NCI-H128 (cell line): Measurements from ENCODE around the gene IL5RA.

Experiments used
- DNase-seq: peaks from one replicate; lab custom pipeline; 2025; ENCODE audit not compliant: unreplicated experiment; lab: John Stamatoyannopoulos, UW

The IL5RA gene, protein sequence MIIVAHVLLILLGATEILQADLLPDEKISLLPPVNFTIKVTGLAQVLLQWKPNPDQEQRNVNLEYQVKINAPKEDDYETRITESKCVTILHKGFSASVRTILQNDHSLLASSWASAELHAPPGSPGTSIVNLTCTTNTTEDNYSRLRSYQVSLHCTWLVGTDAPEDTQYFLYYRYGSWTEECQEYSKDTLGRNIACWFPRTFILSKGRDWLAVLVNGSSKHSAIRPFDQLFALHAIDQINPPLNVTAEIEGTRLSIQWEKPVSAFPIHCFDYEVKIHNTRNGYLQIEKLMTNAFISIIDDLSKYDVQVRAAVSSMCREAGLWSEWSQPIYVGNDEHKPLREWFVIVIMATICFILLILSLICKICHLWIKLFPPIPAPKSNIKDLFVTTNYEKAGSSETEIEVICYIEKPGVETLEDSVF

DNA sequence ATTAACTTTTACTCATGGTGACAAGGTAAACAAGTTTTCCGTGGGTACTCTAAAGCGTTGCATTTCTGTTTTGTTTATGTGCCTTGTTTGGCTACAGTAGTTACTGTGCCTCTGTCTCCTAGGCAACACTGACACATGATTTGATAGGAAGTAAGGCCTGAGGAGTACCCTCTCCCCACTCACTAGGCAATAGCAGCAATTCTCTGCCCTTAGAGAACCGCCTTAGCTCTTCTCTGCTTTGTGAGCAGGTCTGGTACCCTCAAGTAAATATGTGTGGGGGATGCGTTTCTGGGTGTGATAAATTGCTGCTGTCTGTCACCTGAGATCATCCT is at the start of gene IL5RA:
IL5RA (minus strand) TSS at position 76 of the 332 bp plus-strand sequence. CDS start 5,390 bp downstream, outside the sequence.
- DNase-seq = peak; percentile 27

DNA sequence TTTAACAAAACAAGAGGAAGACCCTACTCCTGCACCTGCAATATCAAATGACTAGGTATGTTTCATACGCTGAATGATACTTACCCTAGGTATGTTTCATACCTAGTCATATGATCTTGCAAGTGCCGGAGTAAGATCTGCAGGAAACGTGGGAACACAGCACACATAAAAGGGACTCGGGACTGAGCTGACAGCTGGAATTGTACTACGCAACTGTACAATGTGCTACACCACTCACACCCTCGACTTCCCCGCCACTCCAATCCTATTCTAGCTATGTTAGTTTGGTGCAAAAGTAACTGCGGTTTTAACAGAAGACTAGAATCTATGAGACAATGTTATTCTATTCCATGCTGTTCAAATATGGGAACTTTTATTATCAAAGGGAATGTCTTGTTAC is 47.3 kb upstream of the IL5RA start:
- no peak for DNase-seq

DNA sequence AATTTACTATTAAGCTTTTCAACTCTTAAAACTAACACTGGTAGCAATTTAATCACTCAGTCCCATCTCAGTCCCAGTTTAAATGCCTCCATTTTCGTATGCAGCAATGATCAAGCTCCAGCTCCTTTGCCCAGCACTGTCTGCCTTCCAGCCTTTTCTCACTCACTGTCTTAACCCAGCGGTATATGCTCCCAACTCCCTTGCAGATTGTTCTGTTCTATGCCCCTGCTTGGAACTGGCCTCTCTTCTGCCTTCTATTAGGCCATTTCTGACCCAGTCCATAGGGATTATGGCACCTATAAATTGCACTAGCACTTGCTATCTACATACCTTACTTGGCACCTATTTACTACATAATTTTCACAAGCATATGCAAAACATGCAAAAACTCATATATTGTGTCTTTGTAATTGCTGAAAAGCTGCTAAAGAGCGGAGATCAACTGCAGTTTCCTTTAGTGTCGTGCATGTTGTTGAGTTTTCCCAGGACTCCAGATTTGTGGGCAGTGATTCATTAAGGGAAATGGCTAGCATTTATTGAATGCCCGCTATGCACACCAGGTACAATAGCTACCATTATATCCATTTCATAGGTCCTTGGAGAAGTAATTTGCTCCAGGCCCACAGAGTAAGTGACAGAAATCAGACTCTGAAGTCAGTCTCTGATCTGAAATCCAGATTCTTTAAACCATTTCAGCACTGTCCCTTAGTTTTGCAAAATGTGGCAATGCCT is 44.9 kb upstream of the IL5RA start:
- no peak for DNase-seq

DNA sequence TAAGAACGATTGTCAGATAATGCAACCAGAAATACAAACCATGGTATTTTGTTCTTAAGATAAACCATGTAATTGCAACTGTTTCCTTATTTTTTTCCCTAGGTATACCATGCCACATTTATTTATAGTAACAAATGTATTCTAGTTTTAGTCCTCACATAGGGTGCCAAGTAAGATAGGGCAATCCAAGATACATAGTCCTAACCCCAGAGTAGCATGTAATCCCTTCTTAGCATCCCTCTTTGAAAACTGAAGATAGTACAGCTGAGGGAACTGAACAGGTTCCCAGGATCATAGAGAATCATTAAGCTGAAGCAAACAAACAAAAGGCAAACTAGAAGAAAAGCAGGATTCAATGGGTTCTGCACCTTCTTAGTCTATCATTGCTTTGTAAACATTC is 41.3 kb upstream of the IL5RA start:
- DNase-seq = no peak

DNA sequence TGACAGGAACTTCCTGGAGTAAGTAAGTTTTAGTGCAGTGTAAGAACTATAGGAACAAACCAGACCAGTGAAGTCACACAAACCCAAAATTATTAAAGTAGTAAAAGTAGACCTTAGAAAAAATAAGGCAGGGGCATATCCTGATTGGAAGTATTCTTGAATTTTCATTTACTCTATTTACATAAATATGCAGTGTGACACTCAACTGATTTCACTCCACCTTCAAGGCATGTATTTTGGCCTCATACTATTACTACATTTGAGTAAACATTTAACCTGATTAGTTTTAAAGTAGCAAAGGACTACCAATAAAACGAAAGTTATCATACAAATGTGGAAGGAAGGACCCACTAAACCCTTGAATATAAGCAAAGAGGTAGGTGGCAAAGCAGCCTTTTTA is 39.4 kb upstream of the IL5RA start:
- DNase-seq = no peak

DNA sequence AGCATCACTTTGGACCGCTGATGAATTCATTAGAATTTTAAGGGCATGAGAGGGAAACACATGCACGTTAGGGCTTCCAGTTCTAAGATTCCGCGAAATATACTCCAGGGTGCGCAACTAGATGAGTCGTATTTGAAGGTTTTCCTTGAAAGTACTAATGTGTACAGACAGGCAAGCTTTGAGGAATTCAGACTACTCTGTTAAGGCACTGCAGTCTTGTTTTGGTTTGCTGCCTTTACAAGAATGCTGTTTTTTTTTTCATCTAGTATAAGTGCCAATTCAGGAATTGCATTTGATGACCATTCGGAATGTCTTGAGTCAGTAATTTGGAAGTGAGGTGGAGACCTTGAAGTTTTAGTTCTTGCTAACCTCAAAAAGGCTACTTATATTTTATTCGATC is 35.7 kb upstream of the IL5RA start:
- DNase-seq = no peak

DNA sequence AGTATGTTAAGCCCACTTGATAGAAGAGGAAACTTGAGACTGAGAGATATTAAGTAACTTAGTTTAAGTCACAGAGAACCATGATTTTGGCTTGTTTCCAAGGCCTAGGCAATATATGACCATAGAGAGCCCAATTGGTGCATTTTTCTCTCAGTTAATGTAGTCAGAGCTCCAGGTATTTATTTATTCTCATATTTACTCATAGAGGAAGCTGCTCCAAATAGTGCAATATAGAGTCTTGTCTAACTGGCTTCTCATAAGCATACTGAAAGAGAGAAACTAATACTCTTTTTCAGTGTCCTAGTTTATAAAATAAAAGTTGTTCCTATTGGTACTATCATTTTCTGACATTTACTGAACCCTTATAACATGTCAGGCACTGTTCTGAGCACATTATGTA is 31.8 kb upstream of the IL5RA start:
- no peak for DNase-seq

DNA sequence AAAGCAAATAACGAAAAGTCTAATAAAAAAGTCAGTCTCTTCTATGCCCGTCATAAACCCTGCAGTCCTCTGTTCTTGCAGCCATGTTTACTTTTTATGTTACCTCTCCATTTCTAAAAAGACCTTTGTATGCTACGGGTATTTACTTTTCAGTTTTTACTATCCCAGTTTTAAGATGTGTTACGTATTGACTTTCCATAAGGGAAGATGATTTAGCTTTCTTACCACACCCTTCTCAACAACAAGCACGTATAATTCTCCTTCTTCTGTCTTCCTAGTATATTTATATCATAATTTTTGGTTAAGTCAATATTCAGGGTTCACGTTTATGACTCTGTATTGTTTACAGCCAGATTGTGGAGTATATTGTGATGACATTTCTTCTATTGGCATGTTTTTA is 27.4 kb upstream of the IL5RA start:
- no peak for DNase-seq

DNA sequence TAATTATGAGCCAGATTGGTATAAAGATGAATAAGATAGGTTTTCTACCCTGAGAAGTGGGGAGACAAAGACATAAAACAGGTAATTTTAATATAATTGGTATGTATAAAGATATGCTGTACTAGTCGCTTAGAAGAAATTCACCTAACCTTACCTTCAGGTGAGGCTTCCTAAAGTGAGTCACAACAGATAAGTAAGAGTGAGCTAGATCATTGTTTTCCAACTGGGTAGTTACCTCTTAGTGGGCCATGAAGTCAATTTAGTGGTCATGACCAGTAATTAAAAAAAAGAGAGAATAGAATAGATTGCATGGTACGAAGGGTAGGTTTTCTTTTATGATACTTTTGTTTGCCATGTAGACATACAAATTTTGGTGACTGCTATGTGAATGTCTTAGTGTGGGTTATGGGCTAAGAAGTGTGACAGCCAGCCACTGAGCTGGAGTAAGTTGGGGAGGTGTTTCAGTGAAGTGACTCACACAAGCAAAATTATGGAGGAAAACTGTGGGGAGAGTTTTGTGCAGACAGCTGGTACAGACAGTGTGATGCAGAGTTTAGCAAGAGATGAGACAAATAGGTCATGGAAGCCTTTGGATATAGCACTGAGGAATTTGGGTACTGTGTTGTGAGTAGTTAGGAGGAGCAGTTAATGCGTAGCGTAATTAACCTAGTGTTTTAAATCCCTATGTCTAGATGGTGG is 24.7 kb upstream of the IL5RA start:
- no peak for DNase-seq

DNA sequence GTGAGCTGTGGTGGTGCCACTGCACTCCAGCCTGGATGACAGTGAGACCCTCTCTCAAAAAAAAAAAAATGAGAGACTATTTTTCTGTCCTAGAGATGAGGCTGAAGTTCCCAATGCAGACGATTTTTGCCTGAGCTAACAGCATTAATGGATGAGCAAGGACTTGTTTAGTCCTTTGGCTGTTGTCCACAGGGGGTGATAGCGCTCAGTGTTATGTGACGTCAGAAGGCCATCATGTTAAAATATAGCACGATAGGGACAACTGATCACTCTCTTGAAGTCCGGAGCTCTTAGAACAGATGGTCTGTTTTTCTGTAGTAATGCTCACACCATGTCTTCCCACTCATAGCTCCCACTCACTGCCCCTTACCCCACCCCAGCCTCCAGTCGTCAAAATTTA is 23.3 kb upstream of the IL5RA start:
- no peak for DNase-seq

DNA sequence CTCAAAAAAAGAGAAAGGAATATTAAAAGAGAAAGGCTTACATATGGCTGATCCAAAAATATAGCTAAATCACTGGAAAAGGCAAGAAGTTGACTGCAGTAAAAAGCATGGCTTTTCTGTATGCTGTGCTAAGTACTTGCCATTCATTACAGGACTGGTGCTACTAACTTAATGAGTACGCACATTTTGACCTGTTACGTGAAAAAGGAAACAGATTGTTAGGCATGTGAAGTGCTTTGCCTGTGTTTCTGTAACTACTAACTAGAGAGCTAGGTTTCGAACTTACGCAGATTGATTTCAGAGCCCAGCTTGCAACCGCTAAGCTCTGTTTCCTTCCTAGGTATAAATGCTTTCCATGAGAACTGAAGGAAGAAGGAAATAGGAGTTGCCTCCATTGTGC is 19.4 kb upstream of the IL5RA start:
- no peak for DNase-seq

DNA sequence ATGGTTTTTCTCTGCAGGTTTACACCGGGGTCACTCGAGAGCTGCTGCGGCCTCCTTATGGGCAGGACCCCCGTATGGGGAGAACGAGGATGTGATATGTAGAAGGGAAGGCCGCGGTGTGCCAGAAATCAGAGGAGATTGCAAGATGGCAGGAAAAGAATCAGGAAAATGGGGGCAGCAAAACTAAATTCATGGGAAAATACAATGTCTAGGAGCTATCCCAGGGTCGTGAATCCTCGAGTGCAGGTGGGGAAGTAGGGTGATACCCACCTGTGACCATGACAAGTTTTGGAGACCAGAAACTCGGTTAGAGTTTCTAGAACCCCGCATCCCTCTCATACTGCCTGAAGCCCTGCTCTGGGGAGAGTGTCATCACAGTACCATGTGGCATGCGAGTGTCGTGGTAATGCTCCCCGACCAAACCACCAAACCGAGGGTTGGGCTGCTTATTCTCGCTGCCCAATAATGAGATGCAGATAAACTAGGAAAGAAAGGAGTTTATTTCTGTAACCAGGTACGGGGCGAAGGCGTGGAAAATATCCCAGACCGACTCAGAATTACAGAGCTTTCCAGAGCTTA is 17.3 kb upstream of the IL5RA start:
- no peak for DNase-seq

DNA sequence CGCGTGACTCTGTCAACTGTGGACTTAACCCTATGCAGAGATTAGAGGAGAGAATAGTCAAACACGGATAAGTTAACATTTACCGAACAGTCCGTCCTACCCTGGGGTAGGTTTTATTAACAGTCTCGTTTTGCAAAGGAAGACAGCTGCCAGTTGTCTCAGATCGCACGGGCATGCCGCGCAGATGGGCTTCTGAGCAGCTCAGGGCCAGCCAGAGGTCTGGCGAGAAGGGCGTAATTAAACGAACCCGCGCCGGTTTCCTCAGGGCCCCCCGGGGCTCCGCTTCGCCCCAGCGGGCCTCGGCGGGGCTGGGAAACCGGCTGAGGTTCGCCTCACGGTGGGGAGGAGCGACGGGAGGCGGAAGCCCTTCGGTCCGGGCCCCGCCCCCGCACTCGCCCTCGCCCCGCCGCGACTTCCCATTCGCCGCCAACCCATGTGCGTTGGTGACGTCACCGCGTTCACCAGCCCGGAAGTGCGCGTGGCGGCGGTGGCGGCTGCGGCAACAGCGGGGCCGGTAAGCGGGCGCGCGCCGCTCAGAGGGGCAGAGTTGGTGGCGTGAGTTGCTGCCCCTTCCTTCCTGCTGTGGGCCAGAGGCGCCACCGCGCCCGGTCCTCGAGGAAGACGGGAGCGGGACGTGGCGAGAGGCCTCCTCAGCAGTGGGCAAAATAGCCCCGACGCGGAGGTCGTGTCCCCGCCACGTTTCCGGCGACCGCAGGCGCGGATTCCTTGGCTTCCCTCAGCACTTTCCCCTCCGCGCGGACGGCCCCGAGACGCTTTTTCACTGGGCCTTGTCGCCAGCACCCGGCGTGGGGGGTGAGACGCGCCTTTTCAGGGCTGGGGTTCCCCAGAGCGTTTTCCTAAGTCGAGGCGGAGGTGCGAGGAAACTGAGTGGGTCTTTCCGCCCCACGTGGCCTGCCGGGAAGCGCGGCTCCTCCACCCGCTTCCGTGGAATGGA is 16.6 kb upstream of the IL5RA start, which contains the start of gene TRNT1:
TRNT1 (plus strand) TSS at position 464 of the 955 bp plus-strand sequence. CDS start 2,101 bp downstream, outside the sequence.
- DNase-seq = peak; percentile 72

DNA sequence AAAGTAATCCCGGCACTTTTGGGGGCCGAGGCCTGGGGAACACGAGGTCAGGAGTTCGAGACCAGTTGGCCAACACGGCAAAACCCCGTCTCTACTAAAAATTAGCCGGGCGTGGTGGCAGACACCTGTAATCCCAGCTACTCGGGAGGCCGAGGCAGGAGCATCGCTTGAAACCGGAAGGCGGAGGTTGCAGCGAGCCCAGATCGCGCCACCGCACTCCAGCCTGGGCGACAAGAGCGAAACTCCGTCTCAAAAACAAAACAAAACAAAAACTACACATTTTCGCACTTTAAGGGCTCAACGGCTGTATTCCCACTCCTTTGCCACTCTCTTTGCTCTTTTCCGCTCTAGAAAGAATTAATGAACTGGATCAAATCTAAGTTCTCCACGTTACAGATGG is 15.8 kb upstream of the IL5RA start:
- DNase-seq = no peak

DNA sequence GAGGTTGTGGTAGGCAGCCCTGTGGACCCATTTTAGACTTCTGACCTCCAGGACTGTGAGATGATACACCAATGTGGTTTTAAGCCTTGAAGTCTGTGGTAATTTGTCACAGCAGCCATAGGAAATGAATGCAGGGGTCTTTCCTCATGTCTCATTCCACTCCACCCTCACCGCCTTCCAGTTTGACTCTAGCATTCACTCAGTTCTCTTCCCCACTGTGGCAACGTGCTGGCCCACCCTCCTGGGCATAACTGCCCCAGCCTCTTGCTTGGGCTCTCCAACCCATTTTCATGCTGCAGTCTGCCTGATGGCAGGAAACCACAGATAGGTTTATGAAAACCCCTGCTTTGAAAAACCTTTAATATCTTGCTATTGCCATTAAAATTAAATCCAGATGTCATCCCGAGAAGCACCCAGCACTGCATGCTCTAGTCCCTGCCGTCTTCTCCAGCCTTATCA is 9.2 kb upstream of the IL5RA start:
- no peak for DNase-seq

DNA sequence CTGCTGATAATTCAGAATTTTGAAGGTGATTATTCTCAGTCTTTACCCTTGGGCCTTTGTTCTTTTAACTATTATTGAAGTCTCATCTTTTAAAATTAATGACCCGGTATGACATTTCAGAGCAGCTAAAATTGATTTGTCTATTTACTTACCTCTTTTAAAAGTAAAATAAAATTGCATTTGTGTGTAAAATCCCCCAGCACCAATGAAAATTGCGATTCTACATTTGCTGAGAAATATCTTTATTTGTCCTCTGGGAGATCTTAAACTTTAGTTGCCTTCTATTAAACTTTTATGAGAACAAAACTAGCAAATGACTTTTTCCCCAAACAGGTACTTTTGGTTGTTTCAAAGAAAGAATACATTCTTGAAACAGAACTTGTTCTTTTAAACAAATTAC is 7.5 kb upstream of the IL5RA start:
- DNase-seq = no peak

DNA sequence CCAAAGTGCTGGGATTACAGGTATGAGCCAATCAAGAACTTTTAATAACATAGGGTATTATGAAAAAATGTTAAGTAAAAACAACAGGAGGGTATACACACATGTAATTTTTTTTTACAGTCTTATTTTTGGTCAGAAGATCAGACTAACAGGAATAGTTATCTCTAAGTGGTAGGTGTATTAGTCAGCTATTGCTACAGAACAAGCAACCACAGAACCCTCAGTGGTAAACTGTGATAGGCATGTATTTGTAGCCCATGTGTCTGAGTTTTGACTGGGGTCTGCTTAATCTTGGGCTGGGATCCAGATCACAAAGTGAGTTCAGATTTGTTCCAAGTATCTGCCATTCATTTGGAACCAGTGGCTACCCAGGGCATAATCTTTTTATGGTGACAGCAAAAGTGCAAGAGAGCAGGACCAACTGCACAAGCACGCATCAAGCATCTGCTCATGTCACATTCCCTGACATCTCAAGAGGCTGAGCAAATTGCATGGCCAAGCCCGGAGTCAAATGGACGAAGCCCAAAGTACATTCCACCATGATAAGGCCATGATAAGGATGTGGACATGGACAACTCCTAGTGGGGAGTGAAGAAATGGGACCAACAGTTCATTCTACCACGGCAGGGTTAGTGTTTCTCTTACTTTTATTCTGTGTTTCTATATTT is 3.0 kb upstream of the IL5RA start:
- no peak for DNase-seq

DNA sequence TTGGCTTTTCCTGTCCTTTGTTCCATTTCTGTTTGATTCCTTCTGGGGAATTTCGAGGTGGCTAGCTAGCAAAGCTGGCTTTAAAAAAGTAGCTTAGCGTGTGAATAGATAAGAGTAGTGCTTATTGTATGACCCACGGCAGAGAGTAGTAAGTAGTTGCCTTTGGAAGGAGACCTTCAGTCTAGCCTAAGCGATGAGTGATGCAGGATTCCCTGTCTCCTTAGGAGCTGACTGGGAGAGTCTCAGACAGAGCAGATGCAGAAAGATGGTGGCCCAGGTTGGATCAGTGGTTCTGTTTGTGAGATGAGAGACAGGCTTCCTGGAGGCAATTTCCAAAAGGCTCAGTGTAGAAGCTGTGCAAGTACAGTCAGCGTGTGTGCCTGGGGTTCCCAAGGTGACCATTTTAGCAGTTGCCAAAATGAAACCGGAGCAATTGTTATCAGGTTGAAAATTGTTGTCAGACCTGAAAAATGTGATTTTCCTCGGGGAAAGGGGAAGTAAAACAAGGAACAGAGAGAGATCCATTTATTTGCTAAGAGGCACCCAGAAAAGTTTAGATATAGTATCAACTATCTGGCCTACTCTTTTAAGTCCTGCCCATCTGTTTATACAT is 681 bp upstream of the IL5RA start:
- DNase-seq = no peak
